Inflammatory macrophage treated with lipopolysaccharide for 1 hour (primary cell): Measurements from ENCODE around the gene GRIP1.
A peak's percentile ranks its signal among the peaks of the same experiment; 100 is the strongest.

Source experiments
- DNase-seq, 2 donors: peaks; one replicate each; pipeline ENCODE4 v3.0.0-alpha.2; 2020 to 2022

The GRIP1 gene, protein sequence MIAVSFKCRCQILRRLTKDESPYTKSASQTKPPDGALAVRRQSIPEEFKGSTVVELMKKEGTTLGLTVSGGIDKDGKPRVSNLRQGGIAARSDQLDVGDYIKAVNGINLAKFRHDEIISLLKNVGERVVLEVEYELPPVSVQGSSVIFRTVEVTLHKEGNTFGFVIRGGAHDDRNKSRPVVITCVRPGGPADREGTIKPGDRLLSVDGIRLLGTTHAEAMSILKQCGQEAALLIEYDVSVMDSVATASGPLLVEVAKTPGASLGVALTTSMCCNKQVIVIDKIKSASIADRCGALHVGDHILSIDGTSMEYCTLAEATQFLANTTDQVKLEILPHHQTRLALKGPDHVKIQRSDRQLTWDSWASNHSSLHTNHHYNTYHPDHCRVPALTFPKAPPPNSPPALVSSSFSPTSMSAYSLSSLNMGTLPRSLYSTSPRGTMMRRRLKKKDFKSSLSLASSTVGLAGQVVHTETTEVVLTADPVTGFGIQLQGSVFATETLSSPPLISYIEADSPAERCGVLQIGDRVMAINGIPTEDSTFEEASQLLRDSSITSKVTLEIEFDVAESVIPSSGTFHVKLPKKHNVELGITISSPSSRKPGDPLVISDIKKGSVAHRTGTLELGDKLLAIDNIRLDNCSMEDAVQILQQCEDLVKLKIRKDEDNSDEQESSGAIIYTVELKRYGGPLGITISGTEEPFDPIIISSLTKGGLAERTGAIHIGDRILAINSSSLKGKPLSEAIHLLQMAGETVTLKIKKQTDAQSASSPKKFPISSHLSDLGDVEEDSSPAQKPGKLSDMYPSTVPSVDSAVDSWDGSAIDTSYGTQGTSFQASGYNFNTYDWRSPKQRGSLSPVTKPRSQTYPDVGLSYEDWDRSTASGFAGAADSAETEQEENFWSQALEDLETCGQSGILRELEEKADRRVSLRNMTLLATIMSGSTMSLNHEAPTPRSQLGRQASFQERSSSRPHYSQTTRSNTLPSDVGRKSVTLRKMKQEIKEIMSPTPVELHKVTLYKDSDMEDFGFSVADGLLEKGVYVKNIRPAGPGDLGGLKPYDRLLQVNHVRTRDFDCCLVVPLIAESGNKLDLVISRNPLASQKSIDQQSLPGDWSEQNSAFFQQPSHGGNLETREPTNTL

DNA sequence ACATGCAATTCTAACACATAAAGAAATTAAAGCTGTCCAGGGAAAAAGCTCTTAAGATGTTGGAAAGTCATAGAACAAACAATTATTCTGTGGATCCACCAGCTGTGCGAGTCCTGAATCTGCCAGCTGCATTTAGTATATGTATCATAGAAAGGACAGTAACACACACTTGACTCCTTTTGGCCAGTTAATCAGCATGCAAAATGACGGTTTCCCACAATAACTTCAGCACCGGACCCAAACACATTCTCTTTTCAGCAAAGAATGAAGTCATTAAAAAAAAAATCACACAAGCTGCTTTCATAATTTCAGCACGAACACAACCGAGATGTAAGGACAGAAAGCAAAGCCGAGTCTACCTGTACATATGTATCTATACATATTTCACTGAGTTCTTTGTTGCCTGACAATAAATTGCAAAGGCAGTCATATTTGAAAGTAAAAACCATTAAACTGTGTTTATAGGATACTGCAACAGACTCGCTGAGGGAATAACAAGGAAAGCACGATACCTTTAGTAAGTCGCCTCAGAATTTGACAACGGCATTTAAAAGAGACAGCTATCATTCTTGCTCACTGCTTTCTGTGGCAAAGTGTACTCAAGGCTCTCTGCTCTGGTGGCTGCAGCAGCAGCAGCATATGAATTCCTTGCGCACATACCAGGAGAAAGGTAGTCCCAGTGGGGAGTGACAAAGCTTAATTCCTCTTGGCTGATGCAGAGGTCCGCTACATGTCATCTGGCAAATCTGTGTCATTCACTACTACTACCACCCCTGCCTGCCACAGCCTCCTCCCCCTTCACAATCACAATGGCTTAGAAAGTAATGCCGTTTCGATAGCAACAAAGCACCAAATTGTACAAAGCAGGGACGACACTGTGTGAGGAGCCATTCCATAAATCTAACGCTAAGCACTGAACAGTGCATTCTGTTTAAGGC lies at the start of gene GRIP1:
Gene GRIP1 (minus strand): TSS at position 739 of the 938 bp plus-strand sequence. CDS start 172 bp downstream, at position 567.
- DNase-seq: no peak

DNA sequence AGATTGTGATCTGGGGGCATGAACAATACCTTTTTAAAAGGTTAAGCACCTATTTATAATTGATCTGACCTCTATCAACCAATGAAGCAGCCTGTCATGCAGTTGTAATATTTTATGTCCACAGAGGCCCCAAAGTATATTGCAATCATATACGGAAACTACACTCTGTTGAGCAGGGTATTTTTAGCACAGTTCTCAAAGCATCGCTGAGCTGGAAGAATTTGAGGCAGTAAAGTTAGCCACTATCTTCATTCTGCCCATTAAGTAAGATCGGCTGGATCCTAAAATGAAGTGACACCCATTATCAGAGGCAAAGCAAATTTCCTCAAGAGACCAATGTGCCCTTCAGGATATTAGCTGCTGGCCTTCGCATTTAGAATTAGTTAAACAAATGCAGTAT lies 47.7 kb upstream of the GRIP1 start:
- no peak for DNase-seq

DNA sequence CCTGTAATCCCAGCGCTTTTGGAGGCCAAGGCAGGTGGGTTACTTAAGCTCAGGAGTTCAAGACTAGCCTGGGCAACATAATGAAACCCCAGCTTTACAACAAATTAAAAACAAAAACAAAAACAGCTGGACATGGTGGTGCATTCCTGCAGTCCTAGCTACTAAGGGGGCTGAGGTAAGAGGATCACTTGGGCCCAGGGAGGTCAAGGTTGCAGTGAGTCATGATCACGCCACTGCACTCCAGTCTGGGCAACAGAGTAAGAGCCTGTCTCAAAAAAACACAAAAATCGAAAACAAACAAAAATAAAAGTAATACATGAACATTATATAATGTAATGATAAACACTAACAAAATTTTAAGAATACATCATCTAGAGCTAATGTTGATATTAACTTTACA lies 46.2 kb upstream of the GRIP1 start:
- DNase-seq: no peak

DNA sequence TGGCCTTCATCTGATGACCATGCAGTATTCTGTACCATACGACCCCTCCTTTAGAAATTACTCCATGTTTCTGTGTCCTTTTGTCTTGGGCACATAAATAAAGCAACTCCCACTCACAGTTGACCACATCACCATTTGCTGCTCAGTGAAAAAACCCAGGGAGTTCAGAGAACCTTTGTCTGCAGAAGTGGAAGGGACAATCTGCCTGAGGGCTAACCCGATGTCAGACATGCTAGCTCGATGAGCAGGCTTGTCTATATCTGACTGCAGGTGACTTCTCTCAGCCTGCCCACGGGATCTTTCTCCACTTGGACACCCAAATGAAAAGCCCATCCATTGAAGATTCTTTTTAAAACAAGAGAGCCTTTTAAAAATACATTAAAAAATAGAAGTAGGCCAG lies 45.7 kb upstream of the GRIP1 start:
- no peak for DNase-seq

DNA sequence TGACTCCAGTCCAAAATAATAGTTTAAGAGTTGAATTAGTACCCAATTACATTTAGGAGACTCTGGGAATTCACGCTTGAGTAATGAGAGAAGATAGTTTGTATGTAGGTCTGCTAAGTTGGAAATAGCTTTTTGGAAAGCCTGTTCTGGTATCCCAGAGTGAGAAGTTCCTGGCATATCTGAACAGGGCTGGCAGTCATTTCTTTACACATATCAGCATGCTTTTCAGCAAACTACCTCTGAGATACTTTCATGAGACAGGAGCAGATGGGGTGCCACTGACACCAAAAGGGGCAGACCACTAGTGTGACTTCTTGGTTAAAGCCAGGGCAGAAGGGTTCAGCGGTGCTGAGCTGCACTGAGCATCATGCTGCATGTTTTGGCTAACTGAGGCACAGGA lies 45.1 kb upstream of the GRIP1 start:
- no peak for DNase-seq

DNA sequence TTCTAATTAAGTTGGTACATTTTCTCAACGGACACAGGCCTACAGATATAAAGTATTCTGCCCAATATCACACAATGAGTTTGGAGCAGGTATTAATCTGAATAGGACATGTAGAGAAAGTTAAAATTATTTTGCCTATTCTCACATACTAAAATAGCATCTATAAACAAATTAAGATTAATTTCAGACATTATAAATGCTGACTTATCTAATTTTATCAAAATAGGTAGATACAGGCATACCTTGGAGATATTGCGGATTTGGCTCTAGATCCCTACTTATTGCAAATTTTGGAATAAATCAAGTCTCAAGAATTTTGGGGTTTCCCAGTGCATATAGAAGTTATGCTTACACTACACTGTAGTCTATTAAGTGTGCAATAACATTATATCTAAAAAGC lies 41.0 kb upstream of the GRIP1 start:
- no peak for DNase-seq

DNA sequence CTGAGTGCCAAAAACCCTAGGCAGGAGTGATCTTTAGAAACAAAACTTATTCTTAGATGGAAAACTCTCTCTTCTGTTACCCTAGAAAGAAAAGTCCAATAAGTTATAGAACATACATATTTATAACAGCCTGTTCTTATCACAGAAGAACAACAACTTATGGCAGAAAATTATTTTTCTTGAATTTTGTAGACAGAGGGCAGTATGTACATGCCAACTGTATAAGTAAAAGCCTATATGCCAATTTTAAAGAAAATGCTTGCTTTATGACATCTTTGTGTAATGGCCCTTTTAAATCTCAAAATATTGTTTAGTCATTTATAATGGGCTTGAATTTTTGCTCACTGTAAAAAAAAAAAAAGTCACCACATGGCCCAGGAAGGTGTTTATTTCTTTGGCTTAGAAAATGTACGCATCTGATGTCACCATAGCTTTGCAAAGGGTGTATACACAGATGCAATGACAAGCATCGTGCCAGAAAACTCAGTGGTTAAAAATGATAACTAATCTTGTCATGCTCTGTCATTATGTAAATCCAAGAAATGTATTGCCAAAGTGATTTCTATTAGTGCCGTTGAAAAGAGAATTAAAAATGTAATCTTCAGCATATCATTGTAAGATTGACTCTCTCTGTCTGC lies 38.3 kb upstream of the GRIP1 start:
- DNase-seq: no peak

DNA sequence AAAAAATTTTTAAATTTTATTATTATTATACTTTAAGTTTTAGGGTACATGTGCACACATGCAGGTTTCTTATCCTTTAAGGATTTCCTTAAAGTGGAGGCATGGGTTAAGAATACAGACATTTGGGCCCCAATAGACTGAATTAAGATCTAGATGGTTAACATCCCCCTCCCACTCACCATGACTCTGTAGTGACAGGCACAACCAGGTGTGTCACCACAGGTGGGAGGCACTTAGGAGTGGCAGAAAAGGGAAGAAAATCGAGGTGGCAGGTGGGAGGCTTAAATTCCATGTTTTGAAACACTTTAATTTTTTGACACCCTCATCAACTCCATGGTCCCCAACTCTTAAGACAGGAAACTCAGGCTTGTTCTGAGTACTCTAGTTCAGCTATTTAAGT lies 37.6 kb upstream of the GRIP1 start:
- DNase-seq: no peak

DNA sequence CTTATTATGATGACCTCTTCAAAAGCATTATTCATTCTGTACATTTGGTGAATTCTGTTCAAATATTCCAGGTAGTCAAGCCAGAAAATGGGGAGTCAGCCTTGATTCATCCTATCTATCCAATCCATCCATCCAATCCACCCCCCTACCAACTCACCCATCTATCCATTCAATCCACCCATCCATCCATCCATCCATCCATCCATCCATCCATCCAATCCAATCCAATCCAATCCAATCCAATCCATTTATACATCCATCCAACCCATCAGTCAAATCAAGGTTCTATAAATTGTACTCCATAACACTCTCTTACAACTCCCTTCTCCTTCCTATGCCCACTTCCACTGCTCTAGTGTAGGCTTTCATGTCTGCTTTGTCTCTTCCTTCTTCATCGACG lies 35.8 kb upstream of the GRIP1 start:
- DNase-seq: no peak

DNA sequence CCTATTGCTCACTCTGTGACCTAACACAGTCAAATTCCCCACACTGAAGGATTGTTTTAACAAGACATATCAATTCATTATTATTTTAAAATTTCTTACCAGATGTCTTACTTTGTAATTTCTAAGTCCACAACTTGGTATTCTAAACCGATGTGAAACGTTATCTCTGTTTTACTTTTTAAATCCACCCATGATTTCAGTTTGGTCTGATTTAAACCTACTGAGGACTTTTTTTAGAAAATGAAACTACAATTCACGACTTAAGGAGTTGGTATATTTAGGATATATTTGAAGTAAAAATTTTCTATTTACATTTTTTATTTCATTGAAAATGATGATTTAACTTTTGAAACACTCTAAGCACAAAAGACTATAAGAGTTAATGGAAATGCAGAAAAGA lies 35.1 kb upstream of the GRIP1 start:
- DNase-seq: no peak

DNA sequence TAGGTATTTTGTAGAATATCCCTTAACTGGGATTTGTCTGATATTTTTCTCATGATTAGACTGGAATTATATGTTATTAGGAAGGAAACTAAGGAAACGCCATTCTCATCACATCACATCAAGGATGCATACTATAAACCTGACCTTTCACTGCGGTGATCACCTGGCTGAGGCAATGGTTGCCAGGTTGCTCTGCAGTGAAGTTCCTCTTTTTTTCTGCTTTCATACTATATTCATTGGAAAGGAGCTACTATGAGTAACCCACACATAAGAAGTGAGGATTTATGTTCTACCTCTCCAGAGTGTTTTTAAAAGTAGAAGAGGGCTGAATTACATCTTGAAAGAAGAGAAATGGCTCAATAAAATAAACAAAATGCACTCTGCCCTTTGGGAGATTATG lies 31.0 kb upstream of the GRIP1 start:
- no peak for DNase-seq

DNA sequence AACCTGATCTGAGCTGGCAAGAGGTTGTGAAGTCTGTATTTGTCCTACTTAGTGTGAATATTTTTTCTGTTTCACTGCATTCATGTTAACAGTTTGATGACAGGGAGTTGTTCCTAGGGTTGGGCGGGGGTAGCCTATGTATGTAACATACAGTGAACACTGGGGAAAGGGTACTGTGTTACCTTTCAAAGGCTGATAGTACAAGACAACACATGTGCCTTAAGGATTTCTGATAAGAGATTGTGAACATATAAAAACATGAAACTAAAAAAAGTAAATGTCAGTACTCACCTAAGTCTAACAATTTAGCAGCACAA lies 30.5 kb upstream of the GRIP1 start:
- DNase-seq: no peak

DNA sequence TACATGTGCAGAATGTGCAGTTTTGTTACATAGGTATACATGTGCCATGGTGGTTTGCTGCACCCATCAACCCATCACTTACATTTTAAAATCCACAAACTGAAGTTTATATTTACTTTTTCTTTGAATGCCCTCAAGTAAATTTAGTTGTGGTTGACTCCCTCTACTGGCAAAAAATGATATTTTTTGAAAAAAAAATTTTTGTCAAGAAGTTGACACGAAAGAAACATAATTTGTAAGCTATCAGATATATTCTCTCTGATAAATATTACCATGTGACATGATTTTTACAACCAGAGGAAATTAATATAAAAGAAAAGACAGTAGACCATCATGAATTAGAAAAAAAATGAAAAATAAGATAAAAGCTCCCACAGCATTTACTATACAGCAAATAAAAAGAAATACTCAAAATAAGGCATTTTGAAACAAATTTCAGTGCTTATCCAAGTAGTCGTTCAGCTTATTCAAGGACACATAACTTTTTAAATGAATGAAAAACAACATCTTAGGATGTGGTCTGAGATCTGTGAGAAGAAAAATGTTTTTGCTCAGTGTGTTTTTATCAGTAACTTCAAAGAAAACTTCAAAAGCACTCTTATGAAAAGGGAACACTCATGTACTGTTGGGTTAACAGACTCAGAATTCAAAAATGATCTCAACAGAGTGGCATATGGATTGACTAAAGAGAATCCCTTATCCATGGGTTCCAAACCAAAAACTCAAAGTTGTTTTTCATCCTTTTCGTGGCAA lies 30.0 kb upstream of the GRIP1 start:
- DNase-seq: peak; percentile 16 to 85

DNA sequence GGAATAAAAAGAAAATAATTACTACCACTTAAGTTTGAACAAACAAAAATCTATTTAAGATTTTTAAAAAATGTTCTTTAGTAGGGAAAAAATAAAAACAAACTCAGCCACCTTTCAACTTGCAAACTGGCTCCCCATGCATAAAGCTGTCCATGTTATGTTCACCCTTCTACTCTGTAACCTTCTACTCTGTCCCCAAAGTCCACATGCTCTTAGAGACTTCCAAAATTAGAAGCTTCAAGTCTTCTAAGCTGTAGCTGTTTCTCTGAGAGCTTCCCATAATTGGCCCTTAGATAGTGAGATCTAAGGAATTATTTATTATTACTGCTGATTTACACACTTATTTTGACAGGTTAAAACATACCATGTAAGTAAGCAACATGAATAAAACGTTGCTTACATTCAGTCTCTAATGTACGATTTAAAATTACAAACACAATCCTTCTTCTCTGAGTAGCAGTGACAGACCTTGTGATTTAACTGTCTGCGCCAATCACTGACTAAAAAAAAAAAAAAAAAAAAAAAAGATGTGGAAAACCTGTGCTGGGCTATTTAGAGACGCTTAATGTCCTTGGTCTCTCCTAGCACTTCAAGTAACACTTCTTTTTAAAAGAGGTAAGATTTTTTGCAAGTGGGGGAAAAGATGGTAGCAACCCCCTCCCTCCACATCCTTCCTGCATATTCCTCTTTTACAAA lies 28.3 kb upstream of the GRIP1 start:
- DNase-seq: no peak

DNA sequence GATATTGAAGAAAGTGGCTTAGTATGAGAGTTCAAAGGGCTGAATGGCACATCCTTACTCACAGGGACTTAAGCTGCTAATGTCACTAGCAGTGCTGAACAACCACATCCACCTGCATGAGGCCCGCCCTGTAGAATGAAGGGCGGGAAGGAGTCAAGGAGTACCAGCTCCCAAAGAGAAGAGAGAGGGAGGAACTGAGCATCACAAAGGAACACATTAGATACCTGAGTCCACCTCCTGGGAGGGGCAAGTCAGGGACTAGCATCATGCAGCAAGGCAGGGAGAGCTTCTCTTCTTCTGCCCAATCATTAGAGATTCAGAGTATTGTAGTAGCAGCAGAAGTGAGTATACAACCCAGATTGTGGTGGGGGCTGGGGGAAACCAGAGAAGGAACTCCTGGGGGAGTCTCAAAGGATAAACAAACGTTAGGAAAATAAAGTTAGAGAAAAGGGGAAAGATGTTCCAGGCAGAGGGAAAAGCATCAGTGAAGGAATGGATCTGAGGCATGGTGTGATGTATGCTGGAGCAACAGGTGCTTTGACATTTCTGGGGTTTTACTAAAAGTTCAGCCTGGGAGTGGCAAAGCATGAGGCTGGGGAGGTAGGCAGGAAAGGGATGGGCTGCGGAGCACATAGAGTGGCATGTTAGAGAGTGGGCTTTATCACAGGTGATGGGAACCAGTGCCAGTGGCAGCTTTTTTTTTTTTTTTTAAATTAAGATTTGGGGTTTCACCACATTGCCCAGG lies 21.0 kb upstream of the GRIP1 start:
- no peak for DNase-seq

DNA sequence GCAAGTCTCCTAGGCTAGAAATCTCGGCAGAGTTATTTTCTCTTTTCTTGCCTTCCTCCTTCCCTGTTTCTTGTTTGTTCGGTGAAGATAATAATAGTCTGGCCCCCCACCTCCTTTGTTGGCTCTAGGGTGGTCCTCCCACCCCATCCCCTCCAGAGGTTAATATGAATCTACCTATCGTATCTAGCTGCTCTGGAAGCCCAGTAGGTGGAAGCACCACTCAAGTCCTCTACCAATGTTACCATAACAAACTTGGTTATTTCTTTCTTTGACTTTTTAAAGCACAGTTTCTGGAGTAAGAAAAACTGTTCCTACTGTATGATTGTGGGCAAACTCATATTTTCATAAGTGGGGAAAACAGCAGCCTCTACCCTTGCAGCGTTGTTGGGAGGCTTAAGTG lies 19.7 kb upstream of the GRIP1 start:
- DNase-seq: no peak

DNA sequence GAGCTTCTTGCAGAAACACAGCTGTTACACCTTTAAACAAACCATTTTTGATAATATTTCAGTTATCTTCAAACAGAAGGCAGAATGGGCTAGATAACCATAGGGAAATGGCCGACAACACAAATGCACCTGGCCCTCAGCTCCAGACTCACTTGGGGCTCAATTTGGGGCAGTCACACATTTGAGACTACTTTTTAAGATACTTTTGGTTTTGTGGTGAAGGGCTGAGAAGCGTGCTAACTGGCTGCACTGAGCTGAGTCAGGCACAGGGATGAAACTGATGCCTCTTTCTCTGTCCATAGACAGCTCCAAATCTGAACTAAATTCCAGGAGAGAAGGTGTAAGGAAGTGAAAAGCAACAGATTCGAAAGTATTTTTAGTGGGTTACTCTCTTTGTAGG lies 18.5 kb upstream of the GRIP1 start:
- DNase-seq: no peak

DNA sequence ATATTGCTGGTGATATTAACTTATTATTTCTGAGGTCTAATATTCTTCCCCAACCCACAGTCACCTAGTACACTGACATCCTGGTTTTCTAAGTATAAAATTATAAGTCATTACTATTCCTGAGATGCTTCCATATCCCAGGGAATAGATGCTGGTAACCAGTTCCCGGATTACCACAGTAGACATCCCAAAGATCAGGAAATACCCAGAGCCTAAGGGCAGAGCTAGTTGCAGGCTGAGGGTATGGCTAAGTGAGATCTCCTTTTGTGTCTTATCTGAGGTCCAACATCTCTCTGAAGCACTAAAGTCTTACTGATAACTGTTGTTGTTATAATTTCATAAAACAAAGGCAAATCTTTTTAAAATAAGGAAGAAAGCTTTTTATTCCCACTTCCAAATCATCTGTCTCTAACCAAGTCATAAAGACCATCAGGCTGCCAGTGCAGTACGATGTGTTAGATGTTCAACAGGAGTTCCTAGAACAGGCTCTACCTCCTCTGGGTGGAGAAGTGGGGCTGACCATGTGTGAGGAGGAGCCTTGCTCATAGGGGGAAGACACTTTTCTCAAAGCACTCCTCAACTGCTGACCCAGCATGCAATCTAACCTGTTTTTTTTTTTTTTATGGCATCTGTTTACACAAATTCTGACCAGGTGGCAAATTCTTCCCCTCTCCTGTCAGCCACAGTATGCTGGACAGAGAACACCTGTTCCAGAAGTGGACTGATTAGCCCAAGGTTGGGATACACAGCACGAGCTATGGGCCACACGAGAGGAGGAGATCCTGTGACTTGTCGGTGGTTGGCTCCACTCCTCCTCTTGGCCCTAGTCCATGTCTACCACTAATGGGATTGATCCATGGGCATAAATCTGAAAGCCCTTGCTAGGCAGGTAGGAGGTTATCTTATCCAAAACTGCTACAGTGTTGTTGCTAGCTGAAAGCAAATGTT lies 16.1 kb upstream of the GRIP1 start:
- no peak for DNase-seq
